Bronchial epithelial cell (primary cell): ENCODE results near the gene IGF2BP1. TPM values are rescaled to one million over a fixed set of nuclear protein-coding genes. Genes with fewer than 3 reads are reported as not detected.
A peak's percentile ranks its signal among the peaks of the same experiment; 100 is the strongest.

ENCODE experiments used
- DNase-seq: peaks from one replicate; pipeline ENCODE4 v3.0.0-alpha.2; 2010; ENCODE audit warnings: low read depth
- FAIRE-seq: peaks from 2 replicates; lab custom pipeline; 2011; peaks lifted over from hg19 to GRCh38; lab: Jason Lieb, UNC
- H3K27me3 ChIP-seq: 2 replicates; pipeline ENCODE4 v1.5.1; 2011; ENCODE audit warnings: low read length; ENCODE audit not compliant: control insufficient read depth, insufficient read depth
- H3K36me3 ChIP-seq: 2 replicates; pipeline ENCODE4 v1.5.1; 2011; ENCODE audit warnings: low read length; ENCODE audit not compliant: control insufficient read depth, insufficient read depth
- H3K4me3 ChIP-seq: 2 replicates; pipeline ENCODE4 v1.5.1; 2011; ENCODE audit warnings: mild to moderate bottlenecking, low read depth, low read length, control low read depth
- total RNA-seq: library from RNA; depleted of rRNA; stranded (reverse); fragments of >200 nt; gene quantifications from 2 replicates; pipeline ENCODE4 v1.2.1, GENCODE V29; 2014
- TF ChIP-seq, protein P1 (sequence below): IDR thresholded peaks from 2 replicates; pipeline ENCODE4 v1.5.1; 2011; ENCODE audit warnings: mild to moderate bottlenecking, moderate library complexity, low read length, control low read depth, inconsistent platforms; ENCODE audit not compliant: insufficient read depth, severe bottlenecking

The IGF2BP1 gene
- total RNA-seq, 1 donor from 2014 or later: not detected

DNA sequence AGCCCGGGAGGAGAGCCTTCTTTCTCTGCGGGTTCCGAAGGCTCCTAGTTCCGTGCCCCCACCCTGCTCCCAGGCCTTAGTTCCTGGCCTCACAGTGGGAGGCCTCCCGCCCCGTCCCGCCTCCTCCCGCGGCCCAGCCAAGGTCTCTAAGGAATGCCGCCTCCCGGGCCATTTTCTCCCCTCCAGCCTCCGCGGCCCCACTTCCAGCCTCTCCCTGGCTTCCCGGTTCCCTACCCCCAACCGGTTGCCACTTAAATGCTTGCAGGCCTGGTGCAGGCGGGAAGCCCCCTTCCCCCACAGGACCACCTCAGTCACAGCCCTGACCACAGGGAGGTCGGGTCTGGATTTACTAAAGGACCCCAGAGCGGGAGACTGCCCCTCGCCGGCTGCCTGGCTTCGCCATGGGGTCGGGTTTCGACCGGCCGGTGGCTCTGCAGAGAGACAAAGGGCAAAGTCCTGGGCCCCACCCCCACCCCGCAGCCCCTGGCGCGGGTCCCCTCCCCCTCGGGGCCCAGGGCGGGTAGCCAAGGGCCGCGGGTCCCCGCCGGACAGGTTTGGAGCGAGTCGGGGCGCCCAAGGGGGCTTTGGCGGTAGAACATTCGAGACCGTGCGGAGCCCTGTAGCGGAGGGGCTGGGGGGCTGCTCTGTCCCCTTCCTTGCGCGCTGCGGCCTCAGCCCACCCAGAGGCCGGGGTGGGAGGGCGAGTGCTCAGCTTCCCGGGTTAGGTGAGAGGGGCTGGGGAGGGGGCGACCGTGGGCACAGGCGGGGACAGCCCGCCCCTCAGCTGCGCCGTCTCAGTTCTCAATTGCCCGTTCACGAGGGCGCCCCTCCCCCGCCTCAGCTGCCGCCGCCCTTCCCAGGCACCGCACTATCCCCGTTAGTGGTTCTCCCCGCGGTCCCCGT lies 16.4 kb downstream of the IGF2BP1 start:
- H3K4me3 ChIP-seq: no peak overlapping the region
- H3K36me3 ChIP-seq: no peaks in the 10 kb centered on the region
- TF ChIP-seq, protein P1, sequence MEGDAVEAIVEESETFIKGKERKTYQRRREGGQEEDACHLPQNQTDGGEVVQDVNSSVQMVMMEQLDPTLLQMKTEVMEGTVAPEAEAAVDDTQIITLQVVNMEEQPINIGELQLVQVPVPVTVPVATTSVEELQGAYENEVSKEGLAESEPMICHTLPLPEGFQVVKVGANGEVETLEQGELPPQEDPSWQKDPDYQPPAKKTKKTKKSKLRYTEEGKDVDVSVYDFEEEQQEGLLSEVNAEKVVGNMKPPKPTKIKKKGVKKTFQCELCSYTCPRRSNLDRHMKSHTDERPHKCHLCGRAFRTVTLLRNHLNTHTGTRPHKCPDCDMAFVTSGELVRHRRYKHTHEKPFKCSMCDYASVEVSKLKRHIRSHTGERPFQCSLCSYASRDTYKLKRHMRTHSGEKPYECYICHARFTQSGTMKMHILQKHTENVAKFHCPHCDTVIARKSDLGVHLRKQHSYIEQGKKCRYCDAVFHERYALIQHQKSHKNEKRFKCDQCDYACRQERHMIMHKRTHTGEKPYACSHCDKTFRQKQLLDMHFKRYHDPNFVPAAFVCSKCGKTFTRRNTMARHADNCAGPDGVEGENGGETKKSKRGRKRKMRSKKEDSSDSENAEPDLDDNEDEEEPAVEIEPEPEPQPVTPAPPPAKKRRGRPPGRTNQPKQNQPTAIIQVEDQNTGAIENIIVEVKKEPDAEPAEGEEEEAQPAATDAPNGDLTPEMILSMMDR: no peak
- H3K27me3 ChIP-seq: peaks cover 39% of the 10 kb centered on the region
- FAIRE-seq (no peak), DNase-seq (no peak)

DNA sequence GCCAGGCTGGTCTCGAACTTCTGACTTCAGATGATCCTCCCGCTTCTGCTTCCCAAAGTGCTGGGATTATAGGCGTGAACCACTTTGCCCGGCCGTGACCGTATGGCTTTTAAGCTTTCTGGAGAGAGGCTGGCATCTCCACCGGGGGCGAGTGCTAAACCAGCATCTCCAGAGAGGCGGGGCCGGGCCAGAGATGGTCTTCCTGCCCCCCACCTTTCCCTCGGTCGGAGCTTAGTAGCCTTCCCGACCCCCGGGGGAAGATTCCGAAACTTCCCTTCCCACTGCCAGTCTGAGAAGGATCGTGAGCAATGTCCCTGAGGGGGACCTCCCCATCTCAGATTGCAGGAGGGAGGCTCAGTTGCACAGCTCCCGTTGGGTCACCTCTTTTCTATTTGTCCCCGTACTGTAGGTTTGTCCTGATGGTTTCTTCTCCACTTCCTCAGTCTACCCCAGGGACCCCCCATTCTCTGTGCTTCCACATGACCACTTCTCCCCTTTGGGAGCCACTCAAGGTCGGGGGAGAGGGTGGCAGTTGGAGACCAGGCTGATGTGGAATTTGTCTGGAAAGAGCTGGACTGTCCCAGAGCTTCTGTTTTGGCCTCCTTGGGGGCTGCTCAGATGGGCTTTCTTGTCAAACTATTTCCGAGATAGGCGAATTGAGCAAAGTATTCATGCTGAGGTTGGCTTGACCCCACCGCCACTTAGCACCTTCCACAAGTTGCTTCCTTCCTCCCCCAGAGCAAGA lies 18.2 kb downstream of the IGF2BP1 start:
- TF ChIP-seq, protein P1: no peak
- H3K4me3 ChIP-seq: no peak overlapping the region
- H3K36me3 ChIP-seq: no peaks in the 10 kb centered on the region
- DNase-seq (no peak), FAIRE-seq (no peak)
- H3K27me3 ChIP-seq: peaks cover 39% of the 10 kb centered on the region

DNA sequence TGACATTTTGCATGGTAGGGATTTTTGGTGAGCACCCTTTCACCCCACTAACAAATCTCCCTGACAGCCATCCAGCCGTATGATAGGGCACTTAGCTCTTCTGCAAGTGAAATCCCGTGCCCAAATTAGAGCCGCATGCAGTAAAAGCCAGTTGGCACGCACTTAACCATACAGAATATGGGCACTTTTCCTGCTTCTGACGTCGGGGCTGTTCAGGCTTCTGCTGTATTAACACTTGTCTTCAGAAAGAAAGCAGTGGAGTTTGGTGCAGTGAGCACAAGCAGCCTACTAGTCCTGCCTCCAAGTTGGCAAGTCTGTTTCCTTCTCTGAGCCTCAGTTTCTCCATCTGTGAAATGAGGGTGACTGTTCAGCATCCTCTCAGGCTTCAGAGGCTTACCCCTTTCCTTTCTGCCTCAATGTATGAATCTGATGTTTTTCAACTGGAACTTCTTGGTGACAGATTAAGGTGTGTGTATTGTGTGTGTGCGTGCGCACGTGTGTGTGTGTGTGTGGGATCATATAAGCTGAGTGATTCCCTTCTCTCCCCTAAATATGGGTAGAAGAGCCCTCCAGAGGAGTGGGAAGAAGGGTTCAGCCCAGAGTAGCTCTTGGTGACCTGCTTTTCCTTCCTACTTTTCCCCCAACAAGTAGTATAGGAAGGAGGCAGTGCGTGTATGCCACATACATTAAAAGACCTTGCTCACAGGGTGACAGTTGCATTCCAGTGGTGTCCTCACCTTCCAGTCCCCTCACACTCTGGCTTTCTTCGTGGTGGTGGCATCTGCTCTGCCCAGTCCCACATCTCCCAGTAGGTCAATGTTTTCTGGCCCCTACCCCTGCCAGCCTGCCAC lies 19.0 kb downstream of the IGF2BP1 start:
- DNase-seq (no peak), FAIRE-seq (no peak)
- no peaks in the 10 kb centered on the region for H3K36me3 ChIP-seq
- TF ChIP-seq, protein P1: no peak
- no peak overlapping the region for H3K4me3 ChIP-seq
- peaks cover 34% of the 10 kb centered on the region for H3K27me3 ChIP-seq

DNA sequence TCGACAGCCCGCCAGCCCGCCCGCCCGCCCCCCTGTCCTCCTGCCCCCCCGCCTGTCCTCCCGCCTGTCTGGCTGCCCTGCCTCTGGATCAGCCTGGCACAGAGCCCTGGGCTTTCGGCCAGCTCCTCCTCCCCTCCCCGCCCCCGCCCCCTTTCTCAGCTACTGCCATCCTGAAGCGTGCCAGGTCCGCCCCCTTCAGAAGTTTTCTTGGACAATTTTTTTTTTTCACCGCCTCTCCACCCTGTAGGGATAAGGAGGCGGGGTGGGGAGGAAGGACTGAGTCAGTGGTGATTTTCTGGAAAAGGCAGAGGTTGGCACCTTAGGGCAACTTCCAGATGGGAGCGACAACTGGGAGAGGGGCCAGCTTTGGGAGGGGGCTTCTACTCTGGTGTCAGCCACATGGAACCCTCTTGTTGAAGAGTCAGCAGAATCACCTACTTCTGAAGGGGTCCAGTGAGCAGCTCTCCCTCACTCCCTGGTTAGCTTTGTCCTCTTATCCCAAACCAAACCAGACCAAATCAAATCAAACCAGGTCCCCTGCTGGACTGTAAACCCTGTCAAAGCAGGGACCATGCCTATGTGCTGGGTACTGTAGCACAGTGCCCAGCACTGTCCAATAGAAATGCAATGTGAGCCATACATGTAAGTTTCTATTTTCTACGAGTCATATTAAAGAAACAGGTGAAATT lies 19.7 kb downstream of the IGF2BP1 start:
- no peak for FAIRE-seq
- DNase-seq: peak; percentile 78
- Histone ChIP-seq H3K4me3 (no peak overlapping the region), H3K36me3 (no peaks in the 10 kb centered on the region), H3K27me3 (peaks cover 34% of the 10 kb centered on the region)
- TF ChIP-seq, protein P1: no peak

DNA sequence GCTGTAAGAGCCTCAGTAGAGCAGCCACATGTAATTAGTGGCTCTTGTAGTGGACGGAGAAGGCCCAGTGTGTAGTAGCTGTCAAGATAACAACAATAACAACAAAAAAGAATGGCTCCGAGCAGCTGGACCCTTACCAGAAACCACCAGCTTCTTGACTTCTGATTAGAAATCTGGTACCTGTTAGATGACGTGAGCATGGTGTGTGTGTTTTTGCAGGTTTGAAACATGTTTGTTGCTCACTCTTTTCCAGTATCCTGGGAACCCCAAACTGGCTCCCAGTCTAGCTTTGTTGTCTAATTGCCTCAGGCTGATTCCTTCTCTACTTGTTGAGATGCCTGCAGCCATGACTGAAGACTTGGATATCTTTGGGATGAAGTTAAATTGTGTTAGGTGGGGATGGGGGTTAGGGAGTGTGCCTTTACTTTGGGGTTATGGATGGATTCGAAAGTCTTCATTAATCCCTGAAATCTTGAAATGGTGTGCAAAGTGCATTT lies 21.0 kb downstream of the IGF2BP1 start:
- TF ChIP-seq, protein P1: no peak
- DNase-seq (no peak), FAIRE-seq (peak; percentile 13)
- no peak overlapping the region for H3K4me3 ChIP-seq
- H3K36me3 ChIP-seq: no peaks in the 10 kb centered on the region
- peaks cover 28% of the 10 kb centered on the region for H3K27me3 ChIP-seq
